PC-3 (cell line): ENCODE results near the gene NPAS2.

Source experiments
- CTCF ChIP-seq: fragments of 300-600 bp; sonication (generic); conservative IDR thresholded peaks from 2 replicates; pipeline ENCODE4 v1.5.1; 2017; ENCODE audit warnings: antibody characterized with exemption, low read depth, mild to moderate bottlenecking, low read length
- EZH2 ChIP-seq: fragments of 300-600 bp; sonication (generic); IDR thresholded peaks from one replicate; pipeline ENCODE4 v1.6.1; 2017; ENCODE audit warnings: antibody characterized with exemption, mild to moderate bottlenecking, low read length; ENCODE audit not compliant: unreplicated experiment

GRCh38 chr2:100976645-100977391, 156.9 kb downstream of the NPAS2 start:
- no peak for TF ChIP-seq EZH2
- no peak for TF ChIP-seq CTCF
